Nephron progenitor cell (in vitro differentiated cells): Measurements from ENCODE around the gene UBA7.

Source experiments
- DNase-seq: peaks from one replicate; pipeline ENCODE4 v3.0.0; 2021
- H3K27ac Mint-ChIP-seq: 2 replicates; pipeline ENCODE4 v1.8.0; 2021; ENCODE audit warnings: mild to moderate bottlenecking, moderate library complexity, mixed read lengths
- H3K27me3 Mint-ChIP-seq: 2 replicates; pipeline ENCODE4 v1.8.0; 2021; ENCODE audit warnings: mild to moderate bottlenecking, low read depth, mixed read lengths; ENCODE audit not compliant: poor library complexity
- H3K36me3 Mint-ChIP-seq: 2 replicates; pipeline ENCODE4 v1.8.0; 2021; ENCODE audit warnings: low read depth, mixed read lengths
- H3K4me1 Mint-ChIP-seq: 2 replicates; pipeline ENCODE4 v1.8.0; 2021; ENCODE audit warnings: mixed read lengths
- H3K4me3 Mint-ChIP-seq: 2 replicates; pipeline ENCODE4 v1.8.0; 2021; ENCODE audit warnings: mild to moderate bottlenecking, moderate library complexity, mixed read lengths
- H3K9me3 Mint-ChIP-seq: 2 replicates; pipeline ENCODE4 v1.8.0; 2021; ENCODE audit warnings: mild to moderate bottlenecking, moderate library complexity, mixed read lengths
- CTCF ChIP-seq: fragments of 200-600 bp; sonication (generic); IDR thresholded peaks from 2 replicates; pipeline ENCODE4 v1.5.0; 2021; ENCODE audit warnings: antibody characterized with exemption

UBA7 gene

GRCh38 chr3:49844464-49845183 lies 30.9 kb upstream of the UBA7 start:
- Mint-ChIP-seq H3K9me3 (no peaks in the 10 kb centered on the region), H3K4me3 (no peak overlapping the region), H3K27me3 (peaks cover 2% of the 10 kb centered on the region), H3K36me3 (peaks cover 20% of the 10 kb centered on the region), H3K4me1 (peaks cover 4% of the 10 kb centered on the region), H3K27ac (no peak overlapping the region)
- no peak for DNase-seq
- TF ChIP-seq CTCF: no peak

GRCh38 chr3:49842843-49843517 lies 29.2 kb upstream of the UBA7 start:
- no peaks in the 10 kb centered on the region for H3K9me3 Mint-ChIP-seq
- no peak for TF ChIP-seq CTCF
- peaks cover 2% of the 10 kb centered on the region for H3K27me3 Mint-ChIP-seq
- peak overlapping the region; percentile 50 for H3K27ac Mint-ChIP-seq
- DNase-seq: no peak
- no peak overlapping the region for H3K4me3 Mint-ChIP-seq
- H3K4me1 Mint-ChIP-seq: peaks cover 8% of the 10 kb centered on the region
- peaks cover 25% of the 10 kb centered on the region for H3K36me3 Mint-ChIP-seq

GRCh38 chr3:49841806-49842205 lies 28.1 kb upstream of the UBA7 start:
- no peak overlapping the region for H3K4me3 Mint-ChIP-seq
- no peak for DNase-seq
- no peak for TF ChIP-seq CTCF
- peaks cover 8% of the 10 kb centered on the region for H3K4me1 Mint-ChIP-seq
- no peak overlapping the region for H3K27ac Mint-ChIP-seq
- H3K9me3 Mint-ChIP-seq: no peaks in the 10 kb centered on the region
- H3K36me3 Mint-ChIP-seq: peaks cover 26% of the 10 kb centered on the region
- H3K27me3 Mint-ChIP-seq: peaks cover 2% of the 10 kb centered on the region

GRCh38 chr3:49841126-49841696 lies 27.5 kb upstream of the UBA7 start:
- peaks cover 2% of the 10 kb centered on the region for H3K27me3 Mint-ChIP-seq
- peak overlapping the region; percentile 90 for H3K27ac Mint-ChIP-seq
- peaks cover 32% of the 10 kb centered on the region for H3K36me3 Mint-ChIP-seq
- no peak overlapping the region for H3K4me3 Mint-ChIP-seq
- H3K4me1 Mint-ChIP-seq: peaks cover 8% of the 10 kb centered on the region
- H3K9me3 Mint-ChIP-seq: no peaks in the 10 kb centered on the region
- peak; percentile 29 for TF ChIP-seq CTCF
- DNase-seq: peak; percentile 26

GRCh38 chr3:49840388-49840787 lies 26.6 kb upstream of the UBA7 start:
- Mint-ChIP-seq H3K36me3 (peaks cover 31% of the 10 kb centered on the region), H3K27me3 (peaks cover 2% of the 10 kb centered on the region), H3K4me1 (peaks cover 8% of the 10 kb centered on the region), H3K4me3 (no peak overlapping the region), H3K27ac (no peak overlapping the region), H3K9me3 (no peaks in the 10 kb centered on the region)
- no peak for TF ChIP-seq CTCF
- no peak for DNase-seq
